SU-DHL-6 (cell line): Measurements from ENCODE around the gene TPST1.

Source experiments
- H2AFZ ChIP-seq: fragments of 200-600 bp; sonication (generic); 2 replicates; pipeline ENCODE4 v1.6.1; 2014; ENCODE audit warnings: low read depth, mild to moderate bottlenecking, moderate library complexity, mixed read lengths, antibody characterized with exemption, low read length; ENCODE audit not compliant: severe bottlenecking
- H3F3A ChIP-seq: fragments of 200-600 bp; shearing (Covaris generic); 2 replicates; pipeline ENCODE4 v1.6.0; 2016; ENCODE audit warnings: antibody characterized with exemption, mild to moderate bottlenecking; ENCODE audit not compliant: insufficient read depth
- H3K27ac ChIP-seq: fragments of 200-600 bp; sonication (generic); 2 replicates; pipeline ENCODE4 v1.5.1; 2016; ENCODE audit warnings: low read depth, mild to moderate bottlenecking, low read length, moderate library complexity, mixed read lengths
- H3K27me3 ChIP-seq: fragments of 200-600 bp; sonication (generic), shearing (Covaris generic); 2 replicates; pipeline ENCODE4 v1.6.0; 2014; ENCODE audit warnings: mild to moderate bottlenecking, low read length
- H3K36me3 ChIP-seq: fragments of 200-600 bp; sonication (generic); 2 replicates; pipeline ENCODE4 v1.6.1; 2014; ENCODE audit warnings: mild to moderate bottlenecking, low read length, mixed read lengths
- H3K4me2 ChIP-seq: fragments of 300-600, 200-600 bp; shearing (Covaris generic), sonication (generic); 2 replicates; pipeline ENCODE4 v1.6.0; 2014; ENCODE audit warnings: low read length, low read depth, mild to moderate bottlenecking; ENCODE audit not compliant: poor library complexity, severe bottlenecking
- H3K4me3 ChIP-seq: fragments of 200-600 bp; sonication (generic); 2 replicates; pipeline ENCODE4 v1.5.1; 2014; ENCODE audit warnings: antibody characterized with exemption, low read length, mild to moderate bottlenecking, mixed read lengths; ENCODE audit not compliant: insufficient read depth, poor library complexity, severe bottlenecking
- H3K79me2 ChIP-seq: fragments of 200-600 bp; sonication (generic); 2 replicates; pipeline ENCODE4 v1.6.1; 2014; ENCODE audit warnings: mild to moderate bottlenecking, low read length, moderate library complexity; ENCODE audit not compliant: insufficient read depth
- H3K9ac ChIP-seq: fragments of 200-600 bp; sonication (generic); 2 replicates; pipeline ENCODE4 v1.7.0; 2014; ENCODE audit warnings: mild to moderate bottlenecking, low read length
- H3K9me2 ChIP-seq: fragments of 200-600 bp; sonication (generic); replicated peaks from 2 replicates; pipeline ENCODE4 v1.6.1; 2014; ENCODE audit warnings: low read length; ENCODE audit not compliant: insufficient read depth
- H3K9me3 ChIP-seq: fragments of 200-600 bp; sonication (generic); 2 replicates; pipeline ENCODE4 v1.6.1; 2014; ENCODE audit warnings: low read length, mixed read lengths; ENCODE audit not compliant: insufficient read depth
- H4K20me1 ChIP-seq: fragments of 200-600 bp; sonication (generic); 2 replicates; pipeline ENCODE4 v1.6.1; 2014; ENCODE audit warnings: low read depth, mild to moderate bottlenecking, antibody characterized with exemption, low read length, moderate library complexity, mixed read lengths
- EZH2phosphoT487 ChIP-seq: fragments of 200-600 bp; sonication (generic), shearing (Covaris generic); conservative IDR thresholded peaks from 2 replicates; pipeline ENCODE4 v1.6.1; 2018; ENCODE audit warnings: mild to moderate bottlenecking, antibody characterized with exemption, low read length, moderate library complexity, mixed read lengths
- TF ChIP-seq, protein P1 (sequence below): fragments of 200-600 bp; sonication (generic); IDR thresholded peaks from one replicate; pipeline ENCODE4 v1.5.1; 2017; ENCODE audit warnings: antibody characterized with exemption, mild to moderate bottlenecking, low read length, moderate library complexity; ENCODE audit not compliant: insufficient read depth, poor library complexity, severe bottlenecking

The TPST1 gene

DNA sequence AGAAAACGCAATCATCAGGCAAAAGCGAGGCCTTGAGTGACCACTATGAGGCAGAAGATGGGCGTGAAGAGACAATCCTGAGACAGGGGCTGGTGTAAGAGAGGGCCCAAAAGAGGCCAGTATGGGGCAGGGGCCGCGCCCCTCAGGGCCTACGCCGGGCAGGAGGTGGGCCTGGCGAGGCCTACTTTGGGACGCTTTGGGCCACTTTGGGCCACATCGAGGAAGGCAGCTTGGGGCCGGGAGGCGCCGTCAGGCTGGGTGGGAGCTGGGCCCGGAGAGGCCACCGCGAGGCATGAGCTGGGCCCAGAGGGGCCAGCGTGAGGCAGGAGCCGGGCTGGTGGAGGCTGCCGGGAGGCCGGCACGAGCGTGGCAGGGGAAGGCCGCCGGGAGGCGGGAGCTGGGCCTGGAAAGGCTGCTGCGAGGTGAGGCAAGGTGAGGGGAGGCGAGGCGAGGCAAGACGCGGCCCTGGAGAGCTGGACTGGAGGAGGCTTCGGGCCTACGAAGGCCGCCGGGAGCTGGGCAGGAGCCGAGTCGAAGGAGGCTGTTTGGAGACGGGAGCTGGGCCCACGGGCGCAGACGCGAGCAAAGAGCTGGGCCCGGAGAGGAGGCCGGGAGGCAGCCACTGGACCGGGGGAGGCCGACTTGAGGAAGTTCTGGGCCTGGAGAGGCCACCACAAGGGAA lies 171.3 kb downstream of the TPST1 start:
- TF ChIP-seq, protein P1, sequence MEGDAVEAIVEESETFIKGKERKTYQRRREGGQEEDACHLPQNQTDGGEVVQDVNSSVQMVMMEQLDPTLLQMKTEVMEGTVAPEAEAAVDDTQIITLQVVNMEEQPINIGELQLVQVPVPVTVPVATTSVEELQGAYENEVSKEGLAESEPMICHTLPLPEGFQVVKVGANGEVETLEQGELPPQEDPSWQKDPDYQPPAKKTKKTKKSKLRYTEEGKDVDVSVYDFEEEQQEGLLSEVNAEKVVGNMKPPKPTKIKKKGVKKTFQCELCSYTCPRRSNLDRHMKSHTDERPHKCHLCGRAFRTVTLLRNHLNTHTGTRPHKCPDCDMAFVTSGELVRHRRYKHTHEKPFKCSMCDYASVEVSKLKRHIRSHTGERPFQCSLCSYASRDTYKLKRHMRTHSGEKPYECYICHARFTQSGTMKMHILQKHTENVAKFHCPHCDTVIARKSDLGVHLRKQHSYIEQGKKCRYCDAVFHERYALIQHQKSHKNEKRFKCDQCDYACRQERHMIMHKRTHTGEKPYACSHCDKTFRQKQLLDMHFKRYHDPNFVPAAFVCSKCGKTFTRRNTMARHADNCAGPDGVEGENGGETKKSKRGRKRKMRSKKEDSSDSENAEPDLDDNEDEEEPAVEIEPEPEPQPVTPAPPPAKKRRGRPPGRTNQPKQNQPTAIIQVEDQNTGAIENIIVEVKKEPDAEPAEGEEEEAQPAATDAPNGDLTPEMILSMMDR = no peak
- TF ChIP-seq EZH2phosphoT487 = no peak
- no peaks in the 10 kb centered on the region for H3F3A ChIP-seq
- H3K27ac ChIP-seq = no peak overlapping the region
- H4K20me1 ChIP-seq = no peaks in the 10 kb centered on the region
- H3K9ac ChIP-seq = no peak overlapping the region
- no peaks in the 10 kb centered on the region for H3K27me3 ChIP-seq
- H3K36me3 ChIP-seq = no peaks in the 10 kb centered on the region
- H3K9me2 ChIP-seq = no peaks in the 10 kb centered on the region
- H3K79me2 ChIP-seq = no peaks in the 10 kb centered on the region
- no peaks in the 10 kb centered on the region for H3K9me3 ChIP-seq
- no peak overlapping the region for H3K4me2 ChIP-seq
- H2AFZ ChIP-seq = no peak overlapping the region
- no peak overlapping the region for H3K4me3 ChIP-seq

DNA sequence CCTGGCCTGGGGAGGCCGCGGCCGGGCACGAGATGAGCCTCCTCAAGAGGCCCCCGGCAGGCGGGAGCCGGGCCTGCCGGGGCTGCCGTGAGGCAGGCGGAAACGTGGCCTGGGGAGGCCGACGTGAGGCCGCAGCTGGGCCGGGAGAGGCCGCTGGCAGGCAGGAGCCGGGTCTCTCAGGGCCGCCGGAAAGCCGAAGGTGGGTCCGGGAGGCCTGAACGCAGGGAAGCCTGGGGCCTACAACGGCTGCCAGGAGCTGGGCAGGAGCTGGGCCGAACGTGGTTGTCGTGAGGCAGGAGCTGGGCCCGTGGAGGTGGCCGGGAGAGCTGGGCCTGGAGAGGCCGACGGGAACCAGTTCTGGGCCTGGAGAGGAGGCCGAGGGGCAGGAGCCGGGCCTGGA lies 171.9 kb downstream of the TPST1 start:
- Histone ChIP-seq H3K9me2 (no peaks in the 10 kb centered on the region), H3K79me2 (no peaks in the 10 kb centered on the region), H3K27ac (no peak overlapping the region), H3K4me3 (no peak overlapping the region), H3K9ac (no peak overlapping the region), H3K27me3 (no peaks in the 10 kb centered on the region), H3K4me2 (no peak overlapping the region), H3F3A (no peaks in the 10 kb centered on the region), H3K36me3 (no peaks in the 10 kb centered on the region), H4K20me1 (no peaks in the 10 kb centered on the region), H2AFZ (no peak overlapping the region), H3K9me3 (no peaks in the 10 kb centered on the region)
- TF ChIP-seq EZH2phosphoT487 = no peak
- TF ChIP-seq, protein P1 = no peak

DNA sequence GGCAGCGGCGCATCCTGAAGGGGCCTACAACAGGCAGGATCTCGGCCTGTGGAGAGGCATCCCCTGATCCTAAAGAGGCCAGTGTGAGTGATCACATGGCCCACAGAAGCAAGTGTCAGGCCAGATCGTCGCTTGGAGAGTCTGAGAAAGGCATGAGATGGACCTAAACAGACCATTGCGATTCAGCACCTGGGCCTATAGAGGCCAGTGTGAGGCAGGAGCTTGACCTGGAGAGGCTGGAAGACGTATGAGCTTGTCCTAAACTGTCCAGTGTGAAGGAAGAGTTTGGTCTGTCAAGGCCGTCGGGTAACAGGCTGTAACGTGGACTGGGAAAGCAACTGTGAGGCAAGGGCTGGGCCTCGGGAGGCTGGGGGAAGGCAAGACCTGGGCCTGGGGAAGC lies 172.6 kb downstream of the TPST1 start:
- H3K27me3 ChIP-seq = no peaks in the 10 kb centered on the region
- no peak overlapping the region for H3K27ac ChIP-seq
- no peaks in the 10 kb centered on the region for H3K9me3 ChIP-seq
- H3K36me3 ChIP-seq = no peaks in the 10 kb centered on the region
- TF ChIP-seq EZH2phosphoT487 = no peak
- TF ChIP-seq, protein P1 = no peak
- no peaks in the 10 kb centered on the region for H3F3A ChIP-seq
- H3K9ac ChIP-seq = no peak overlapping the region
- H3K4me2 ChIP-seq = no peak overlapping the region
- H3K4me3 ChIP-seq = no peak overlapping the region
- H3K9me2 ChIP-seq = no peaks in the 10 kb centered on the region
- no peaks in the 10 kb centered on the region for H3K79me2 ChIP-seq
- no peak overlapping the region for H2AFZ ChIP-seq
- no peaks in the 10 kb centered on the region for H4K20me1 ChIP-seq
